Measurements from ENCODE around the gene ATP5PD. TPM values are rescaled to one million over a fixed set of nuclear protein-coding genes. Genes with fewer than 3 reads are reported as not detected.

Gene ATP5PD
- total and polyA plus RNA-seq, 2 of the 13 experiments (the other 11 are each of a cell fraction or from before 2014, with no cell fraction given), result 158 to 428 TPM

DNA sequence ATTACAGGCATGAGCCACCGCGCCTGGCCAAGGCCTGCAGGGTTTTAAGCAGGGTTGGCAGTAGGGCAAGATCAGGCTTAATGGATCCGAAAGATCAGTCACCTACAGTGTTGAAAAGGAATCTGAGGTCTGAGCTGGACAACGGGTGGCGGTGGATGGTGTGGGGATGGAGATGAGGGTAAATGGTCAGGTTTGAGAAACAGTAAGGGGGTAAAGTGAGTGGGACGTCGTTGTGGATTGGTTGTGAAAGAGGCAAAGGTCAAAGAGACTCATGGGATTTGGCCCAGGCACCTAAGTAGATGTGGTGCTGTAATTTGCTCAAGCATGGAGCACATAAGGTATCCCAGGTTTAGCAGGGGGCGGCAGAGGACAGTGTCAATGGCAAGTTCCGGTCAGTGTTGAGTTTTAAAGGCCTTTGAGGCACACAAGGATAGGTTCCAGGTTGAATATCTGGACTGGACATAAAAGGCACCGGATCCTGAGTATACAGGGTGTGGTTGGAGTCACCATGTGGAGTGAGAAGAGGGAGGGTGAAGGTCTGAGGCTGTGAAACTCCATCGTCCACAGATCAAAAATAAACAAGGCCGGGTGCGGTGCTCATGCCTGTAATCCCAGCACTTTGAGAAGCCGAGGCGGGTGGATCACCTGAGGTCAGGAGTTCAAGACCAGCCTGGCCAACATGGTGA, 39.9 kb upstream of the ATP5PD start (continued):
- peak; percentile 21; the same call in 1 of the 2 replicates for TF ChIP-seq ZNF703 (CRISPR knock-in tag; IDR thresholded peaks at IDR 0.05; ENCODE audit: borderline replicate concordance)
- TF ChIP-seq ZFX (CRISPR knock-in tag; IDR thresholded peaks at IDR 0.05; ENCODE audit: low read depth), result peak; percentile 55
- peak; percentile 47; the same call in 1 of the 2 replicates for TF ChIP-seq HOXA5 (CRISPR knock-in tag; IDR thresholded peaks at IDR 0.05)
- TF ChIP-seq PHB2 (IDR thresholded peaks at IDR 0.05; ENCODE audit: partially characterized antibody), result no peak
- TF ChIP-seq UBTF (CRISPR knock-in tag; IDR thresholded peaks at IDR 0.05), result peak; percentile 56; the same call in 1 of the 2 replicates
- TF ChIP-seq ETV6 (CRISPR knock-in tag; conservative IDR thresholded peaks at IDR 0.05), result 0 out of 2 replicates have a peak, but pooled peaks have one; percentile 18
- TF ChIP-seq RXRB (CRISPR knock-in tag; IDR thresholded peaks at IDR 0.05; ENCODE audit: borderline replicate concordance), result peak; percentile 71
- peak; percentile 34; the same call in 1 of the 2 replicates for TF ChIP-seq HMG20B (CRISPR knock-in tag; conservative IDR thresholded peaks at IDR 0.05)
- TF ChIP-seq NONO (IDR thresholded peaks at IDR 0.05), result no peak
- peak; percentile 66; the same call in 1 of the 2 replicates for TF ChIP-seq NONO (CRISPR knock-in tag; conservative IDR thresholded peaks at IDR 0.05)
- no peak for TF ChIP-seq ZNF816 (CRISPR knock-in tag; IDR thresholded peaks at IDR 0.05; ENCODE audit: borderline replicate concordance)
- TF ChIP-seq DNMT3B (CRISPR knock-in tag; conservative IDR thresholded peaks at IDR 0.05), result peak; percentile 84; the same call in 1 of the 2 replicates
- peak; percentile 58; the same call in 1 of the 2 replicates for TF ChIP-seq ZNF792 (CRISPR knock-in tag; IDR thresholded peaks at IDR 0.05)
- peak; percentile 35; the same call in 1 of the 2 replicates for TF ChIP-seq PHF20 (CRISPR knock-in tag; IDR thresholded peaks at IDR 0.05)
- TF ChIP-seq ZFY (CRISPR knock-in tag; IDR thresholded peaks at IDR 0.05), result 0 out of 2 replicates have a peak, but pooled peaks have one; percentile 34
- TF ChIP-seq ZNF709 (CRISPR knock-in tag; IDR thresholded peaks at IDR 0.05), result peak; percentile 86; the same call in 1 of the 2 replicates
- 0 out of 2 replicates have a peak, but pooled peaks have one; percentile 12 for TF ChIP-seq TIGD3 (CRISPR knock-in tag; IDR thresholded peaks at IDR 0.05; ENCODE audit: borderline replicate concordance)
- TF ChIP-seq ZNF772 (CRISPR knock-in tag; IDR thresholded peaks at IDR 0.05), result peak; percentile 68
- peak; percentile 8; the same call in 1 of the 2 replicates for TF ChIP-seq ATF7 (IDR thresholded peaks at IDR 0.05)
- no peak; the same call in 1 of the 2 replicates for TF ChIP-seq ATF7 (CRISPR knock-in tag; IDR thresholded peaks at IDR 0.05)
- TF ChIP-seq ZSCAN12 (CRISPR knock-in tag; IDR thresholded peaks at IDR 0.05), result 0 out of 2 replicates have a peak, but pooled peaks have one; percentile 27
- peak; percentile 92 for TF ChIP-seq RARA (CRISPR knock-in tag; IDR thresholded peaks at IDR 0.05)
- TF ChIP-seq, protein P1, sequence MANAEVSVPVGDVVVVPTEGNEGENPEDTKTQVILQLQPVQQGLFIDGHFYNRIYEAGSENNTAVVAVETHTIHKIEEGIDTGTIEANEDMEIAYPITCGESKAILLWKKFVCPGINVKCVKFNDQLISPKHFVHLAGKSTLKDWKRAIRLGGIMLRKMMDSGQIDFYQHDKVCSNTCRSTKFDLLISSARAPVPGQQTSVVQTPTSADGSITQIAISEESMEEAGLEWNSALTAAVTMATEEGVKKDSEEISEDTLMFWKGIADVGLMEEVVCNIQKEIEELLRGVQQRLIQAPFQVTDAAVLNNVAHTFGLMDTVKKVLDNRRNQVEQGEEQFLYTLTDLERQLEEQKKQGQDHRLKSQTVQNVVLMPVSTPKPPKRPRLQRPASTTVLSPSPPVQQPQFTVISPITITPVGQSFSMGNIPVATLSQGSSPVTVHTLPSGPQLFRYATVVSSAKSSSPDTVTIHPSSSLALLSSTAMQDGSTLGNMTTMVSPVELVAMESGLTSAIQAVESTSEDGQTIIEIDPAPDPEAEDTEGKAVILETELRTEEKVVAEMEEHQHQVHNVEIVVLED (CRISPR knock-in tag; IDR thresholded peaks at IDR 0.05; ENCODE audit: borderline replicate concordance), result no peak; the same call in 1 of the 2 replicates
- TF ChIP-seq IRF9 (CRISPR knock-in tag; IDR thresholded peaks at IDR 0.05; ENCODE audit: borderline replicate concordance), result 0 out of 2 replicates have a peak, but pooled peaks have one; percentile 25
- TF ChIP-seq ZNF672 (CRISPR knock-in tag; IDR thresholded peaks at IDR 0.05), result no peak
